ENCODE results near the gene SLC22A13. TPM values are rescaled to one million over a fixed set of nuclear protein-coding genes. Genes with fewer than 3 reads are reported as not detected.

SLC22A13 gene
- total RNA-seq, 3 donors from 2014 or later (not counting 1 experiment from before 2014, with no cell fraction given) = 0.16 to 0.85 (median 0.40) TPM

DNA sequence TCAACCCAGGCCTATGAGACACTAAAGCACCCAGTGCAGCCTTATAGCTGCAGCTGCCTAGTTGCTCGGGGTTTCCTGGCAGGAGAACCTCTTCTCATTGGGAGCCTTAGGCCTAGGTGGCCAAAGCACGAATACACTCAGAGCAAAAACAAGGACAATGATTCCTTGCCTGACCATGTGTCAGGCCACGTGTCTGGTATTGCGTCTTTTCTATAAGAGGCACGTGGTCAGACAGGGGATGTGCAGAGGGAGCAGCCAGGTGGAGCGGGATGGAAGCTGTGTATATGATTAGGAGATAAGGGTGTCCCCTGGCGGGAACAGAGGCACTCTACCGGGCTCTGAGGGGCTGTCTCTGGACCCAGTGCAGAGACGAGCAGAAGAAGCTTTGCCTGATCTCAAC, 42.8 kb downstream of the SLC22A13 start:
- Mint-ChIP-seq H3K4me3 (no peak overlapping the region), H3K9me3 (no peaks in the 10 kb centered on the region), H3K4me1 (no peaks in the 10 kb centered on the region), H3K27me3 (ENCODE audit: low read depth in 2 of 2) (peaks cover 16 to 25% of the 10 kb centered on the region in 2 donors), H3K27ac (no peak overlapping the region), H3K36me3 (no peaks in the 10 kb centered on the region)
- intact Hi-C loops (cut with micrococcal nuclease) = no loop called here
- ATAC-seq (no peak), DNase-seq (no peak)
- Histone ChIP-seq H3K27ac (ENCODE audit: low read length) (no peak overlapping the region), H3K27me3 (ENCODE audit: control insufficient read depth, insufficient read depth, low read length) (no peaks in the 10 kb centered on the region), H3K4me3 (ENCODE audit: low read length) (no peak overlapping the region), H3K36me3 (ENCODE audit: control insufficient read depth, insufficient read depth, low read length) (no peaks in the 10 kb centered on the region), H3K9me3 (ENCODE audit: control insufficient read depth, insufficient read depth, low read length) (no peaks in the 10 kb centered on the region), H3K4me1 (ENCODE audit: control insufficient read depth, insufficient read depth, low read length) (peaks cover 4% of the 10 kb centered on the region)
- 81% methylated on average over 9 of the region's 9 CpGs for WGBS (ENCODE audit: insufficient coverage)
- TF ChIP-seq, protein P1, sequence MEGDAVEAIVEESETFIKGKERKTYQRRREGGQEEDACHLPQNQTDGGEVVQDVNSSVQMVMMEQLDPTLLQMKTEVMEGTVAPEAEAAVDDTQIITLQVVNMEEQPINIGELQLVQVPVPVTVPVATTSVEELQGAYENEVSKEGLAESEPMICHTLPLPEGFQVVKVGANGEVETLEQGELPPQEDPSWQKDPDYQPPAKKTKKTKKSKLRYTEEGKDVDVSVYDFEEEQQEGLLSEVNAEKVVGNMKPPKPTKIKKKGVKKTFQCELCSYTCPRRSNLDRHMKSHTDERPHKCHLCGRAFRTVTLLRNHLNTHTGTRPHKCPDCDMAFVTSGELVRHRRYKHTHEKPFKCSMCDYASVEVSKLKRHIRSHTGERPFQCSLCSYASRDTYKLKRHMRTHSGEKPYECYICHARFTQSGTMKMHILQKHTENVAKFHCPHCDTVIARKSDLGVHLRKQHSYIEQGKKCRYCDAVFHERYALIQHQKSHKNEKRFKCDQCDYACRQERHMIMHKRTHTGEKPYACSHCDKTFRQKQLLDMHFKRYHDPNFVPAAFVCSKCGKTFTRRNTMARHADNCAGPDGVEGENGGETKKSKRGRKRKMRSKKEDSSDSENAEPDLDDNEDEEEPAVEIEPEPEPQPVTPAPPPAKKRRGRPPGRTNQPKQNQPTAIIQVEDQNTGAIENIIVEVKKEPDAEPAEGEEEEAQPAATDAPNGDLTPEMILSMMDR (IDR thresholded peaks at IDR 0.05) = no peak

DNA sequence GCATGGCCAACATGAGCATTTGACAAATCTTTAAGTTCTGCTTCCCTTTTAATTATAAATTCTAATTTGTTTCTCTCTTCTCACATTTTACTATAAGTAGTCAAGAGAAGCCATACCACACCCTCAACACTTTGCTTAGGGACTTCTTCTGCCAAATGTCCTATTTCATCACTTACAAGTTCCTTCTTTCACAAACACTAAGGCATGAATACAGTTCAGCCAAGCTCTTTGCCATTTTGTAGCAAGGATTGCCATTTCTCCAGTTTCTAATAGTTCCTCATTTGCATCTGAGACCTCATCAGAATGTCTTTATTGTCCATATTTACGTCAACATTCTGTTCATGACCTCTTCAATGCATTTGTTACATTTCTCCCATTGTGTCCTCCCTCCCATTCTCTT, 45.9 kb downstream of the SLC22A13 start:
- no peak overlapping the region for H3K4me3 Mint-ChIP-seq
- WGBS (ENCODE audit: insufficient coverage) = 95% methylated on average over 1 of the region's 1 CpG
- Histone ChIP-seq H3K27ac (ENCODE audit: low read length) (no peak overlapping the region), H3K27me3 (ENCODE audit: control insufficient read depth, insufficient read depth, low read length) (no peaks in the 10 kb centered on the region), H3K9me3 (ENCODE audit: control insufficient read depth, insufficient read depth, low read length) (no peaks in the 10 kb centered on the region), H3K36me3 (ENCODE audit: control insufficient read depth, insufficient read depth, low read length) (no peaks in the 10 kb centered on the region), H3K4me1 (ENCODE audit: control insufficient read depth, insufficient read depth, low read length) (peaks cover 4% of the 10 kb centered on the region), H3K4me3 (ENCODE audit: low read length) (no peak overlapping the region)
- peaks cover 5 to 8% of the 10 kb centered on the region in 2 donors for H3K27me3 Mint-ChIP-seq (ENCODE audit: low read depth in 2 of 2)
- intact Hi-C loops (cut with micrococcal nuclease) = no loop called here
- TF ChIP-seq, protein P1 (IDR thresholded peaks at IDR 0.05) = no peak
- H3K4me1 Mint-ChIP-seq = no peaks in the 10 kb centered on the region
- H3K36me3 Mint-ChIP-seq = no peaks in the 10 kb centered on the region
- no peaks in the 10 kb centered on the region for H3K9me3 Mint-ChIP-seq
- no peak for ATAC-seq
- no peak overlapping the region for H3K27ac Mint-ChIP-seq
- no peak for DNase-seq

DNA sequence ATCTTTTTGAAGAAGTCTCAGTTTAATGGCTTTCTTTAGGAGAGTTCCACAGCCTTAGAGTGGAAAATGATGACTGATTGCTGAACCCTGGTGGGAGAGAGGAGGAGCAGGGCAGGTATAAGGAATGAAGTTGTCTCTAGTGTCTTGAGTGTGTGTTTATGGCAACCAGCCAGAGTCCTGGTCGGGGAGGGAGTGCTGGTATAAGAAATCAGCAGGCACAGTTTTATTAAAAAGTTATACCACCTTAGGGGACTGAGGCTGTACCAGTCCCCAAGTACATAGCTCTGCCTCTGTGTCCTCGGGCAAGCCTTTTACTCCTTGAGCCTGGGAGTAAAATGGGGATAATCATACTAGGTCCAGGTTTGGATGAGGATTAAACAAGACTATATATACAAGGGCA, 46.3 kb downstream of the SLC22A13 start:
- Histone ChIP-seq H3K4me3 (ENCODE audit: low read length) (no peak overlapping the region), H3K9me3 (ENCODE audit: control insufficient read depth, insufficient read depth, low read length) (no peaks in the 10 kb centered on the region), H3K27ac (ENCODE audit: low read length) (no peak overlapping the region), H3K4me1 (ENCODE audit: control insufficient read depth, insufficient read depth, low read length) (peaks cover 8% of the 10 kb centered on the region), H3K27me3 (ENCODE audit: control insufficient read depth, insufficient read depth, low read length) (no peaks in the 10 kb centered on the region), H3K36me3 (ENCODE audit: control insufficient read depth, insufficient read depth, low read length) (no peaks in the 10 kb centered on the region)
- intact Hi-C loops (cut with micrococcal nuclease) = no loop called here
- Mint-ChIP-seq H3K27me3 (ENCODE audit: low read depth in 2 of 2) (peaks cover 8 to 9% of the 10 kb centered on the region in 2 donors), H3K36me3 (no peaks in the 10 kb centered on the region), H3K27ac (no peak overlapping the region), H3K4me3 (no peak overlapping the region), H3K4me1 (no peaks in the 10 kb centered on the region), H3K9me3 (no peaks in the 10 kb centered on the region)
- WGBS (ENCODE audit: insufficient coverage) = 93% methylated on average over 1 of the region's 2 CpGs
- TF ChIP-seq, protein P1 (IDR thresholded peaks at IDR 0.05) = no peak
- no peak for ATAC-seq
- no peak for DNase-seq

DNA sequence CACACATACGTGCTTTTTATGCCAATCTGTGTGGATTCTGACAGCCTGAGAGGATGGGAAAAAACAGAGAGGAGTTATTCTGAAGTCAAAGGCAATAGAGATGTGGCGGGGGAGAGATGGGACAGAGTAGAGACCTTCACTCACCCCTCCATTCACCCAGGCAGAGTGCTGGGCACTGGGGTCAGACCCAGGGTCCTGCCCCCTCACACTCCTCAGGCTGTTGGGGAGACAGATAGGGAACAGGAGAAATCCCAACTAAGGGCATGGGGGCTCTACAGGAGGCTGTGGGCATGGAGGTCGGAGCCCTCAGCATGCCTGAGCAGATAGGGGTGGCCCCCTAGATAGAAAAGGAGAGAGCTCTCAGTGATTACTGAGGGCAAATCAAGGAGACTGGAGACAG, 46.7 kb downstream of the SLC22A13 start:
- H3K27me3 ChIP-seq (ENCODE audit: control insufficient read depth, insufficient read depth, low read length) = no peaks in the 10 kb centered on the region
- no peak overlapping the region for H3K27ac ChIP-seq (ENCODE audit: low read length)
- no peaks in the 10 kb centered on the region for H3K4me1 Mint-ChIP-seq
- no peaks in the 10 kb centered on the region for H3K9me3 Mint-ChIP-seq
- H3K27ac Mint-ChIP-seq = no peak overlapping the region
- H3K4me1 ChIP-seq (ENCODE audit: control insufficient read depth, insufficient read depth, low read length) = peaks cover 10% of the 10 kb centered on the region
- H3K4me3 Mint-ChIP-seq = no peak overlapping the region
- H3K36me3 Mint-ChIP-seq = no peaks in the 10 kb centered on the region
- TF ChIP-seq, protein P1 (IDR thresholded peaks at IDR 0.05) = no peak
- H3K36me3 ChIP-seq (ENCODE audit: control insufficient read depth, insufficient read depth, low read length) = no peaks in the 10 kb centered on the region
- ATAC-seq (no peak), DNase-seq (no peak)
- intact Hi-C loops (cut with micrococcal nuclease) = no loop called here
- H3K27me3 Mint-ChIP-seq (ENCODE audit: low read depth in 2 of 2) = peaks cover 8 to 9% of the 10 kb centered on the region in 2 donors
- 76% methylated on average over 1 of the region's 3 CpGs for WGBS (ENCODE audit: insufficient coverage)
- no peak overlapping the region for H3K4me3 ChIP-seq (ENCODE audit: low read length)
- no peaks in the 10 kb centered on the region for H3K9me3 ChIP-seq (ENCODE audit: control insufficient read depth, insufficient read depth, low read length)
